CD4-positive, alpha-beta T cell (primary cell): ENCODE measurements around the gene OSBPL1A. TPM values are rescaled to one million over a fixed set of nuclear protein-coding genes. Genes with fewer than 3 reads are reported as not detected.
A peak's percentile ranks its signal among the peaks of the same experiment; 100 is the strongest.

Experiments used
- ATAC-seq: fragments of 200-7000 bp; cut with Tn5 transposase; one replicate; pipeline ENCODE4 v1.10.0; 2022; ENCODE audit warnings: mild to moderate bottlenecking; ENCODE audit not compliant: poor library complexity
- CTCF ChIA-PET: fragments of 350-600 bp; sonication (Branson Sonifier 250); formaldehyde crosslinking; loops from one replicate; lab custom pipeline; 2021; ENCODE audit warnings: antibody characterized with exemption, inconsistent platforms; lab: Charles Lee
- POLR2A ChIA-PET: fragments of 350-600 bp; sonication (Branson Sonifier 250); formaldehyde crosslinking; loops from one replicate; lab custom pipeline; 2021; ENCODE audit warnings: antibody characterized with exemption, inconsistent platforms; lab: Charles Lee
- DNase-seq, 14 experiments: peaks; one replicate each; pipeline ENCODE4 v3.0.0-alpha.2; 2013 to 2020; ENCODE audit warnings: mixed read lengths in 2 of 14
- H3K27ac ChIP-seq, 2 donors: one replicate each; pipeline versions ENCODE4 v1.5.1 to v1.7.0; 2013; ENCODE audit warnings: low read length in 2 of 2, low read depth in 1 of 2, mild to moderate bottlenecking in 1 of 2
- H3K27me3 ChIP-seq, 2 experiments: 1 replicate in 1 of 2; 2 replicates in 1 of 2; pipeline versions ENCODE4 v1.6.1 to v1.7.0; 2013; ENCODE audit warnings: low read length in 2 of 2, control low read depth in 1 of 2, mild to moderate bottlenecking in 1 of 2, moderate library complexity in 1 of 2; ENCODE audit not compliant: insufficient read depth in 2 of 2, control insufficient read depth in 1 of 2
- H3K36me3 ChIP-seq: one replicate; pipeline ENCODE4 v1.6.1; 2013; ENCODE audit warnings: low read length, control low read depth; ENCODE audit not compliant: insufficient read depth
- H3K4me1 ChIP-seq: one replicate; pipeline ENCODE4 v1.6.1; 2013; ENCODE audit warnings: low read length, control low read depth; ENCODE audit not compliant: insufficient read depth
- H3K4me3 ChIP-seq: one replicate; pipeline ENCODE4 v1.5.1; 2013; ENCODE audit warnings: mild to moderate bottlenecking, low read length, moderate library complexity
- H3K9me3 ChIP-seq, 2 experiments: 1 replicate in 1 of 2; 2 replicates in 1 of 2; pipeline versions ENCODE4 v1.6.1 to v1.7.0; 2013; ENCODE audit warnings: low read length in 2 of 2, mild to moderate bottlenecking in 2 of 2, control low read depth in 1 of 2, moderate library complexity in 1 of 2; ENCODE audit not compliant: control insufficient read depth in 1 of 2, insufficient read depth in 1 of 2
- H3K27ac Mint-ChIP-seq: one replicate; pipeline ENCODE4 v1.8.0; 2020; ENCODE audit warnings: mixed read lengths
- H3K27me3 Mint-ChIP-seq: one replicate; pipeline ENCODE4 v1.8.0; 2021; ENCODE audit warnings: mixed read lengths
- H3K36me3 Mint-ChIP-seq: one replicate; pipeline ENCODE4 v1.8.0; 2021; ENCODE audit warnings: low read depth, mixed read lengths
- H3K4me1 Mint-ChIP-seq: one replicate; pipeline ENCODE4 v1.8.0; 2021; ENCODE audit warnings: low read depth, mixed read lengths
- H3K4me3 Mint-ChIP-seq: one replicate; pipeline ENCODE4 v1.8.0; 2020; ENCODE audit warnings: mild to moderate bottlenecking, mixed read lengths
- H3K9me3 Mint-ChIP-seq: one replicate; pipeline ENCODE4 v1.8.0; 2020; ENCODE audit warnings: mixed read lengths
- CTCF ChIP-seq: fragments of 200-600 bp; IDR thresholded peaks from one replicate; pipeline ENCODE4 v1.8.0; 2022; ENCODE audit warnings: antibody characterized with exemption, mild to moderate bottlenecking
- intact Hi-C, 2 experiments: fragments of 100-400 bp; cut with DNase I in 1 of 2; cut with micrococcal nuclease in 1 of 2; formaldehyde crosslinking; loops; one replicate each; pipeline versions ENCODE4 v1.15.1 to v1.9.0; 2023 to 2025; cut with DNase I, micrococcal nuclease
- polyA plus RNA-seq, 2 donors: library from polyadenylated mRNA; unstranded; fragments of 120-200 nt; gene quantifications; one replicate each; pipeline ENCODE4 v1.2.1, GENCODE V29; 2013
- total RNA-seq, 174 experiments: library from RNA in 2 of 174; stranded (reverse) in 2 of 174; gene quantifications; one replicate each; pipeline ENCODE4 v1.2.3 and lab custom pipeline; 2021 to 2026

OSBPL1A gene
- total RNA-seq (1 to 10 TPM; 2.7 TPM), total RNA-seq (lab: John Stamatoyannopoulos, UW) (0.64 to 17.6 (median 3.4) reads per million in 172 experiments)
- polyA plus RNA-seq (2013, experiment 1 of 2), result 3.1 TPM
- polyA plus RNA-seq (2013, experiment 2 of 2), result 2.4 TPM

DNA sequence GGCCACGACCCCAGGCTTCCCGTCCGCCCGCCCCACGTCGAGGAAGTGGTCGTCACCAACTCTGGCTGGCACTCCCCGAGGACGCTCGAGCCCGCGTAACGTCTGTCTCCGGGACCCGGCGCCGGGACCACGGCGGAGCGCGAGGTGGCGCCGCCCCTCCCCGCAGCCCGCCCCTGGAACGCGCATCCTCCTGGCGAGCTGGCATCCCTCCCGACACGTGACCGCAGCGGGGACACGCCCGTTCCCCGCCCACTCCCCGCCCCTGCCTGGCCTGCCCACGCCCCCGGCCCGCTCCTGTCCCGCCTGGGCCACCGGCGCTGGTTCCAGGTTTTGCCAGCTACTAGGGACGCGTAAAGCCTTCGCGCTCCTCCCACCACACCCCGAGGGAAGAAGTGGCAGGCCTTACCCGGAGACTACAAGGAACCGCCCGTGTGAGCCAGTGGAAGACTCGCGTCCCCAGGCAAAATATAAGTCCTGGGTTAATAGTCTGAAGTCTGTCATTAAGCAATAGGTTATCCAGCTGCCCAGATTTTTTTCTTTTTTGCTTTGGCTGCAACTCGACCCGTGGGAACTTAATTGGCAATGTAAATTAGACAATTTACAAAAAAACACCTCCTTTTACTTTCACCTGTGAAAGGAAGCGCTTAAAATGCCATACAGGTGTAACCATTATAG lies at the start of gene OSBPL1A:
Gene OSBPL1A, minus strand, starts transcription at position 131 of the 675 bp plus-strand sequence. CDS start 20,291 bp downstream, outside the sequence.
- ATAC-seq (peak; percentile 90), DNase-seq (peak; percentile 66 to 89 (median 76))
- no peaks in the 10 kb centered on the region for H3K9me3 ChIP-seq
- H3K4me1 ChIP-seq, result peaks cover 15% of the 10 kb centered on the region
- intact Hi-C loops, result no loop called here
- H3K36me3 ChIP-seq, result no peaks in the 10 kb centered on the region
- H3K4me3 ChIP-seq, result peak within 1 kb of the TSS; percentile 66
- ChIA-PET CTCF (no interaction called here), POLR2A (interaction anchor here (1.0 to 1.2 kb wide), 2 partner anchors 17 to 29 kb away, joined by 3 to 6 read pairs; partner anchors contain the start of gene IMPACT)
- H3K27ac ChIP-seq, result no peak within 1 kb of the TSS
- peaks cover 22% of the 10 kb centered on the region for H3K4me1 Mint-ChIP-seq
- H3K9me3 Mint-ChIP-seq, result no peaks in the 10 kb centered on the region
- H3K36me3 Mint-ChIP-seq, result no peaks in the 10 kb centered on the region
- peaks cover 0 to under 1% of the 10 kb centered on the region in 2 experiments for H3K27me3 ChIP-seq
- peaks cover 10% of the 10 kb centered on the region for H3K27me3 Mint-ChIP-seq
- no peak for TF ChIP-seq CTCF
- no peak within 1 kb of the TSS for H3K27ac Mint-ChIP-seq
- peak within 1 kb of the TSS; percentile 90 for H3K4me3 Mint-ChIP-seq

GRCh38 chr18:24446953-24447538 lies 49.4 kb upstream of the OSBPL1A start:
- Histone ChIP-seq H3K27ac (no peak overlapping the region), H3K4me3 (no peak overlapping the region), H3K36me3 (peaks cover 66% of the 10 kb centered on the region), H3K4me1 (no peaks in the 10 kb centered on the region), H3K27me3 (no peaks in the 10 kb centered on the region), H3K9me3 (no peaks in the 10 kb centered on the region)
- Mint-ChIP-seq H3K36me3 (peaks cover 94% of the 10 kb centered on the region), H3K9me3 (no peaks in the 10 kb centered on the region), H3K27ac (no peak overlapping the region), H3K4me3 (no peak overlapping the region), H3K4me1 (no peaks in the 10 kb centered on the region), H3K27me3 (no peaks in the 10 kb centered on the region)
- CTCF ChIA-PET, result interaction anchor here (1.0 kb wide), 1 partner anchor 41 kb away, joined by 3 read pairs; no protein-coding TSS in a partner anchor
- no peak for TF ChIP-seq CTCF
- POLR2A ChIA-PET, result no interaction called here
- intact Hi-C loops, result no loop called here
- ATAC-seq (no peak), DNase-seq (no peak)

DNA sequence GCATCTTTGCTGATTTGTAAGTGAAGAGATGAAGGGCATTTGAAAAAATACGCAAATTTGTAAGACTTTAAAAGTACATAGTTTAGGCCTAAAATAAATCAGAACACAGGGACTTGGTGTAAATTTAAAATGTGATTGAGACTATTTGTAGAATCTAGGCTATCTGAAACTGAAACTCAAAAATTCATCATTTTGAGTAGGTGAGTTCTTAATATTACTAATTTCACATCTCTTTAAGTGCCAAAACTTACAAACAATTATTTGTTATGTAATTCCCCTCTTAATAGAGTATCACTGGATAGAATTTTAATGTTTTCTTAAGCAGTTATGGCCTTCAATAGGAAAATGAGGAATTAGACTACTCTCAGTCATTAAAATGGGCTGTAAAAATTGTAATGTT lies 48.8 kb upstream of the OSBPL1A start:
- intact Hi-C loops, result no loop called here

More for the DNA sequence above, 48.8 kb upstream of the OSBPL1A start:
- H3K36me3 Mint-ChIP-seq, result peaks cover 95% of the 10 kb centered on the region
- no peaks in the 10 kb centered on the region for H3K27me3 Mint-ChIP-seq
- no peaks in the 10 kb centered on the region for H3K9me3 ChIP-seq
- H3K27ac ChIP-seq, result no peak overlapping the region
- ATAC-seq (no peak), DNase-seq (no peak)
- CTCF ChIA-PET, result interaction anchor here (1.0 kb wide), 1 partner anchor 41 kb away, joined by 3 read pairs; no protein-coding TSS in a partner anchor
- no peaks in the 10 kb centered on the region for H3K27me3 ChIP-seq
- no peaks in the 10 kb centered on the region for H3K4me1 ChIP-seq
- H3K27ac Mint-ChIP-seq, result no peak overlapping the region
- no peaks in the 10 kb centered on the region for H3K9me3 Mint-ChIP-seq
- H3K36me3 ChIP-seq, result peaks cover 67% of the 10 kb centered on the region
- POLR2A ChIA-PET, result no interaction called here
- H3K4me1 Mint-ChIP-seq, result no peaks in the 10 kb centered on the region
- H3K4me3 ChIP-seq, result no peak overlapping the region
- no peak overlapping the region for H3K4me3 Mint-ChIP-seq
- no peak for TF ChIP-seq CTCF
